ENCODE results near the gene PHACTR2.

PHACTR2 gene

DNA sequence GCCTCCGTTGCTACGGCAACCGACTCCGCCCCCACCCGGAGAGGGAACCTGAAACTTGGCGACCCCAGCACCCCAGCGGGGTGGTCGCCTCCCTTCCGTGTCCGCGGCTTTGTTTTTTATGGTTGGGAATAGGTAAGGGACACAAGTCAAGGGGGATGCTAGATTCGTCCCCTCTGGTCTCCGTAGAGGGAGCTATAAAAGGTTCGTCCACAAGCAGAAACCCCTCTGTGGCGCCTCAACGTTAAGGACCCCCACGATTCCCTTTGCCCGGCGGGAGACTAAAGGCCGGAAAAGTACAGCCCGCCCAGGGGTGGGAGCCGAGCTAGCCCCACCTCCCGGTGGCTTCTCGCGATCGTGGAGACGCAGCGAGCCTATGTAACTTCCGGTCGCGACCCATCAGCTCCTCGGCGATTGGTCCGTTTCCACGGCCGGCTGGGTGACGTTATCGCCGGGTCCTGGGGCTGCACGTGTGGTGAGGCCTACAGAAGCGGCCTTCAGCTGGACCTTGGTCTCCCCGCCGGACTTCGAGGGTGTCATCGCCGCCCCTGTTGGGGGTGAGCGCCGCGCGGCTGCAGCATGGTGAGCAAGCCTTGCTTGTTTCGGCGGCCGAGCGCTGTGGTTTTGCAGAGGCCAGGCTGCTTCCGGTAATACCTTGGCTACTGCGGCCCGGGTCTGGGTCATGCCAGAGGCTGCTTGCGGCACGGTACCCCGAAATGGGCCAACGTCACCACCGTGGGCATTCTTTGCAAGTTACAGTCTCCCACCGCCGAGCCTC, 165.3 kb downstream of the PHACTR2 start, which contains the start of gene LTV1:
Gene LTV1 (plus strand): TSS at position 437 of the 775 bp plus-strand sequence. CDS start 140 bp downstream, at position 577.
- H3K4me2 ChIP-seq (ENCODE audit: low read depth, low read length), result peak within 1 kb of the TSS; percentile 73
- no peaks in the 10 kb centered on the region for H3K4me1 ChIP-seq (ENCODE audit: low read length)
- no peaks in the 10 kb centered on the region for H4K20me1 ChIP-seq (ENCODE audit: insufficient read depth, low read length)
- peak within 1 kb of the TSS; percentile 88 for H3K4me3 ChIP-seq (ENCODE audit: low read length)
- H3K36me3 ChIP-seq (replicated peaks; ENCODE audit: insufficient read depth, low read length), result no peaks in the 10 kb centered on the region
- peak within 1 kb of the TSS; percentile 95 for H2AFZ ChIP-seq (ENCODE audit: low read length)
- H3F3A ChIP-seq (ENCODE audit: insufficient read depth, low read length), result no peaks in the 10 kb centered on the region
- H3K27ac ChIP-seq (ENCODE audit: low read length), result peak within 1 kb of the TSS; percentile 62; the same call in 1 of the 2 replicates
- TF ChIP-seq EZH2phosphoT487 (IDR thresholded peaks at IDR 0.05; ENCODE audit: low read length) (no peak), EZH2 (optimal IDR thresholded peaks at IDR 0.05; ENCODE audit: low read depth, low read length) (no peak)
- TF ChIP-seq, protein P1, sequence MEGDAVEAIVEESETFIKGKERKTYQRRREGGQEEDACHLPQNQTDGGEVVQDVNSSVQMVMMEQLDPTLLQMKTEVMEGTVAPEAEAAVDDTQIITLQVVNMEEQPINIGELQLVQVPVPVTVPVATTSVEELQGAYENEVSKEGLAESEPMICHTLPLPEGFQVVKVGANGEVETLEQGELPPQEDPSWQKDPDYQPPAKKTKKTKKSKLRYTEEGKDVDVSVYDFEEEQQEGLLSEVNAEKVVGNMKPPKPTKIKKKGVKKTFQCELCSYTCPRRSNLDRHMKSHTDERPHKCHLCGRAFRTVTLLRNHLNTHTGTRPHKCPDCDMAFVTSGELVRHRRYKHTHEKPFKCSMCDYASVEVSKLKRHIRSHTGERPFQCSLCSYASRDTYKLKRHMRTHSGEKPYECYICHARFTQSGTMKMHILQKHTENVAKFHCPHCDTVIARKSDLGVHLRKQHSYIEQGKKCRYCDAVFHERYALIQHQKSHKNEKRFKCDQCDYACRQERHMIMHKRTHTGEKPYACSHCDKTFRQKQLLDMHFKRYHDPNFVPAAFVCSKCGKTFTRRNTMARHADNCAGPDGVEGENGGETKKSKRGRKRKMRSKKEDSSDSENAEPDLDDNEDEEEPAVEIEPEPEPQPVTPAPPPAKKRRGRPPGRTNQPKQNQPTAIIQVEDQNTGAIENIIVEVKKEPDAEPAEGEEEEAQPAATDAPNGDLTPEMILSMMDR (IDR thresholded peaks at IDR 0.05; ENCODE audit: low read length), result no peak
- peak; percentile 89 for DNase-seq
- H3K27me3 ChIP-seq (replicated peaks; ENCODE audit: insufficient read depth, low read length), result no peaks in the 10 kb centered on the region
- peak within 1 kb of the TSS; percentile 93 for H3K9ac ChIP-seq (ENCODE audit: low read length)
- H3K79me2 ChIP-seq (ENCODE audit: low read length), result peaks cover 32% of the 10 kb centered on the region
- no peaks in the 10 kb centered on the region for H3K9me3 ChIP-seq (replicated peaks; ENCODE audit: insufficient read depth, low read length)
- no peaks in the 10 kb centered on the region for H3K9me2 ChIP-seq (replicated peaks; ENCODE audit: insufficient read depth, low read length)

DNA sequence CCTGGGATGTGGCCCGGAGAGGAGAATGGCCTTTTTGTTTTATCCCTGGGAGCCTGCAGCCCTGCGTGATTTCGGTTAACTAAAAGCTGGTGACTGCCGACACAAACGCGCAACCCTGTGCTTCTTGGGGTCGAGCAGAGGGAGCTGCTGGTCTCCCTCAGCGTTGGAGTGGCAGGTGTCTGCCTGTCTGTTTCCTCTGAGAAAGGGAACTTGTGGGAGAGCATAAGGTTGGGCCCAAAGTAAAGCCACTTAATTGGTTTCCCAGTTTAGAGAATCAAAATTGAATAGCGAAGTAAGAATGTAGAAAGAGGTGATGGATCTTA, 165.9 kb downstream of the PHACTR2 start:
- Histone ChIP-seq H3K27me3 (replicated peaks; ENCODE audit: insufficient read depth, low read length) (no peaks in the 10 kb centered on the region), H3K9ac (ENCODE audit: low read length) (peak overlapping the region; percentile 93), H3K4me3 (ENCODE audit: low read length) (peak overlapping the region; percentile 88), H3K79me2 (ENCODE audit: low read length) (peaks cover 35% of the 10 kb centered on the region), H3K4me2 (ENCODE audit: low read depth, low read length) (peak overlapping the region; percentile 61), H4K20me1 (ENCODE audit: insufficient read depth, low read length) (no peaks in the 10 kb centered on the region), H3F3A (ENCODE audit: insufficient read depth, low read length) (no peaks in the 10 kb centered on the region), H3K9me3 (replicated peaks; ENCODE audit: insufficient read depth, low read length) (no peaks in the 10 kb centered on the region), H3K4me1 (ENCODE audit: low read length) (no peaks in the 10 kb centered on the region), H2AFZ (ENCODE audit: low read length) (peak overlapping the region; percentile 57; the same call in 1 of the 2 replicates), H3K36me3 (replicated peaks; ENCODE audit: insufficient read depth, low read length) (no peaks in the 10 kb centered on the region), H3K27ac (ENCODE audit: low read length) (peak overlapping the region; percentile 62; the same call in 1 of the 2 replicates), H3K9me2 (replicated peaks; ENCODE audit: insufficient read depth, low read length) (no peaks in the 10 kb centered on the region)
- no peak for TF ChIP-seq EZH2phosphoT487 (IDR thresholded peaks at IDR 0.05; ENCODE audit: low read length)
- TF ChIP-seq, protein P1 (IDR thresholded peaks at IDR 0.05; ENCODE audit: low read length), result no peak
- no peak for TF ChIP-seq EZH2 (optimal IDR thresholded peaks at IDR 0.05; ENCODE audit: low read depth, low read length)
- no peak for DNase-seq

DNA sequence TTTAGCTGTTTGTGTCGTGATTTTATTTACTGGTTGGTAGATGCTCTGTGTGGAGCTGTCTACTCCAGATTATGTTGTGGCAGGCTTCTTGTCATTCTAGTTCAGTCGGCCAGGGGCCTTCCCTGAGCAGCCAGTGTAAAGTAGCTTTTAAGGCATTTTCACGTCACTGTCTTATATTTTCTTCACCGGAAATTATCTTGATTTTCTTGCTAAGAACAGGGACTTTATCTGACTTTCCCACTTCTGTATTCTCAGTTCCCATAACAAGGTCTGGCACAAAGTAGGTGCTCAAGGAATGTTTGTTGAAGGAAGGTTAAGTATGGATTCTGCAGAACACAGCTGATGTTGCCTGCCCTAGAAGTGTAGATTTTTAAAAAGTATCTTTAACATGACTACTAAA, 166.2 kb downstream of the PHACTR2 start:
- Histone ChIP-seq H3K79me2 (ENCODE audit: low read length) (peaks cover 37% of the 10 kb centered on the region), H3K4me3 (ENCODE audit: low read length) (peak overlapping the region; percentile 88), H3K27me3 (replicated peaks; ENCODE audit: insufficient read depth, low read length) (no peaks in the 10 kb centered on the region), H3F3A (ENCODE audit: insufficient read depth, low read length) (no peaks in the 10 kb centered on the region), H4K20me1 (ENCODE audit: insufficient read depth, low read length) (no peaks in the 10 kb centered on the region), H3K4me2 (ENCODE audit: low read depth, low read length) (peak overlapping the region; percentile 61), H3K27ac (ENCODE audit: low read length) (peak overlapping the region; percentile 62; the same call in 1 of the 2 replicates), H2AFZ (ENCODE audit: low read length) (0 out of 2 replicates have a peak overlapping the region, but pooled peaks have one; percentile 57), H3K9me2 (replicated peaks; ENCODE audit: insufficient read depth, low read length) (no peaks in the 10 kb centered on the region), H3K9ac (ENCODE audit: low read length) (peak overlapping the region; percentile 93), H3K9me3 (replicated peaks; ENCODE audit: insufficient read depth, low read length) (no peaks in the 10 kb centered on the region), H3K4me1 (ENCODE audit: low read length) (no peaks in the 10 kb centered on the region), H3K36me3 (replicated peaks; ENCODE audit: insufficient read depth, low read length) (no peaks in the 10 kb centered on the region)
- DNase-seq, result no peak
- TF ChIP-seq, protein P1 (IDR thresholded peaks at IDR 0.05; ENCODE audit: low read length), result no peak
- TF ChIP-seq EZH2phosphoT487 (IDR thresholded peaks at IDR 0.05; ENCODE audit: low read length), result no peak
- no peak for TF ChIP-seq EZH2 (optimal IDR thresholded peaks at IDR 0.05; ENCODE audit: low read depth, low read length)

All from MM.1S (cell line).